ENCODE results near the gene KRT81.
"Not testable (repeated sequence)": the region's sequence is repeated elsewhere in the genome, so short reads cannot be mapped to it uniquely, and the experiment has no call there.

The KRT81 gene

DNA sequence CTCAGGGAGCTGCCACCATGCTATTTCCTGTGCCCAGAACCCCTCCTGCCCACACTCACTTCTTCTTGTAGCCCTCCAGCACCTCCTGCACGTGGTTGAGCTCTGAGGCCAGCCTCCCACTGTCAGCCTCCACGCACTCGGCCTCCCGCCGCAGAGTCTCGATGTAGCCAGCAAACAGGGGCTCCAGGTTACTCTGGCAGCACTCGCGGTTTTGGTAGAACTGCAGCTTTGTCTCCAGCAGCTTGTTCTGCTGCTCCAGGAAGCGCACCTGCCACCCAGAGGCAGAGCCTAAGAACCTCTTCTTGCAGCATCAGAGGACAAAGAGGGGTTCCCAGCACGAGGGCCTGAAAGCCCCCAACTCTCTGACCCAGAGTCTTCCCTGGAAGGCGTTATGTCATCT, 27.8 kb upstream of the KRT81 start:
- no peak for DNase-seq (ENCODE audit: low read depth, low spot score)
- no peak overlapping the region for H3K4me3 ChIP-seq (ENCODE audit: low read depth, low read length)
- TF ChIP-seq, protein P1, sequence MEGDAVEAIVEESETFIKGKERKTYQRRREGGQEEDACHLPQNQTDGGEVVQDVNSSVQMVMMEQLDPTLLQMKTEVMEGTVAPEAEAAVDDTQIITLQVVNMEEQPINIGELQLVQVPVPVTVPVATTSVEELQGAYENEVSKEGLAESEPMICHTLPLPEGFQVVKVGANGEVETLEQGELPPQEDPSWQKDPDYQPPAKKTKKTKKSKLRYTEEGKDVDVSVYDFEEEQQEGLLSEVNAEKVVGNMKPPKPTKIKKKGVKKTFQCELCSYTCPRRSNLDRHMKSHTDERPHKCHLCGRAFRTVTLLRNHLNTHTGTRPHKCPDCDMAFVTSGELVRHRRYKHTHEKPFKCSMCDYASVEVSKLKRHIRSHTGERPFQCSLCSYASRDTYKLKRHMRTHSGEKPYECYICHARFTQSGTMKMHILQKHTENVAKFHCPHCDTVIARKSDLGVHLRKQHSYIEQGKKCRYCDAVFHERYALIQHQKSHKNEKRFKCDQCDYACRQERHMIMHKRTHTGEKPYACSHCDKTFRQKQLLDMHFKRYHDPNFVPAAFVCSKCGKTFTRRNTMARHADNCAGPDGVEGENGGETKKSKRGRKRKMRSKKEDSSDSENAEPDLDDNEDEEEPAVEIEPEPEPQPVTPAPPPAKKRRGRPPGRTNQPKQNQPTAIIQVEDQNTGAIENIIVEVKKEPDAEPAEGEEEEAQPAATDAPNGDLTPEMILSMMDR (IDR thresholded peaks at IDR 0.05; ENCODE audit: low read depth, low read length) = no peak
- in situ Hi-C loops (cut with HindIII; ENCODE audit: low sequenced_read_pairs) = no loop called here

- no peak overlapping the region for H3K4me3 ChIP-seq (ENCODE audit: low read depth, low read length)
- TF ChIP-seq, protein P1 (IDR thresholded peaks at IDR 0.05; ENCODE audit: low read depth, low read length) = no peak
- DNase-seq (ENCODE audit: low read depth, low spot score) = no peak
- in situ Hi-C loops (cut with HindIII; ENCODE audit: low sequenced_read_pairs) = no loop called here
Measured at GRCh38 chr12:52318241-52318990, 27.1 kb upstream of the KRT81 start.

DNA sequence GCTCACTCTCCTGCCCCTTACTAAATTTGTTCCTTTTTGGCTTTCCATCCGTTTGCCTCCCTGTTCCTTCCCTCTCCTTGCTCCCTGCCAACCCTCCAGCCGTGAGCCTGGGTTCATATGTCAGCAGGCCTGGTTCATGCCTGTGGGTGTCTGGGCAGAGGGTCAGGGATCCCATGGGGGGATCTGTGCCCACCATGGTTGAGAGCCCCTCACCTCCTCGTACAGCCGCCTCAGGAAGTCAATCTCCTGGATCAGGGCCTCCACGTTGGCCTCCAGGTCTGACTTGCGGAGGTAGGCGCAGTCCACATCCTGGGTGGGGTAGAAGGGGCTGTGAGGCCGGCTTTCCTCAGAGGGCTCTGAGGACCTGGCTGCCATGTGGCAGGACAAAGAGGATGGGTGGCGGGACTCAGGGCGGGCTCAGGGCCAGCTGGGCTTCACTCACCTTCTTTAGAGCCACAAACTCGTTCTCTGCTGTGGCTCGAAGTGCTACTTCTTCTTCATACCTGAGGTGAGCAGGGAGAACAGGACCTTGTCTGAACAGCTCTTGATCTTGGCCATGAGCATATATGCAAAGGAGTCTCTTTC, 26.2 kb upstream of the KRT81 start:
- TF ChIP-seq, protein P1 (IDR thresholded peaks at IDR 0.05; ENCODE audit: low read depth, low read length) = no peak
- in situ Hi-C loops (cut with HindIII; ENCODE audit: low sequenced_read_pairs) = no loop called here

DNA sequence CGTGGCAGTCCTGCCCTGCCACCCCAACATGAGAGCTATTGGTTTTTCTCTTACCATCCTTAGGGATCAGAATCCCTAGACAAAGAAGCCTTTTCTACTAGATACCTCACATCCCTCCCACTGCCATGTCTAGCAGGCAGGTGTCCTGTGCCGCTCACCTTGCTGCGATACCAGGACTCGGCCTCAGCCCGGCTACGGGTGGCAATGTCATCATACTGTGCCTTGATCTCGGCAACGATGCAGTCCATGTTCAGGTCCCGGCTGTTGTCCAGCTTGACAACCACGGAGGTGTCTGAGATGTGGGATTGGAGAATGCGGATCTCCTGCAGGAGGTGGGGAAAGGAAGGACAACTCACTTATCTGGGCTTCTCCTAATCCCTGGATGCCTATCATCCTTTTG, 25.4 kb upstream of the KRT81 start:
- no peak for DNase-seq (ENCODE audit: low read depth, low spot score)
- in situ Hi-C loops (cut with HindIII; ENCODE audit: low sequenced_read_pairs) = no loop called here
- no peak overlapping the region for H3K4me3 ChIP-seq (ENCODE audit: low read depth, low read length)
- TF ChIP-seq, protein P1 (IDR thresholded peaks at IDR 0.05; ENCODE audit: low read depth, low read length) = no peak

More for the DNA sequence above, 26.2 kb upstream of the KRT81 start:
- no peak for DNase-seq (ENCODE audit: low read depth, low spot score)
- H3K4me3 ChIP-seq (ENCODE audit: low read depth, low read length) = no peak overlapping the region

DNA sequence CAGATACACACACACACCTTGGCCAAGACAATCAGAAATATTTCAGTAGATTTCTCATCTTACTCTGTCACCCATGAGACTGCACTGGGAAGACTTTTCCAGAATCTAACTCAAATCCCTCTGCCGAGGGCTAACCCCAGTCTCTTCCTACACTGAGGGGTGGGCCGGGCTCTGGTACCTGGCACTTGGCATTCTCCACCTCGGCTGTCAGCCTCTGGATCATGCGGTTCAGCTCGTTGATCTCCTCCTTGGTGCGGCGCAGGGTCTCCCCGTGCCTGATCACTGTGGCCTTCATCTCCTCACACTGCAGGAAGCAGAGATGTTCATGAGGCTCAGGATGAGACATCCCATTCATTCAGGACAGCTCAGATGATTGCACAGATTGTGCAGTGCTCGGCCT, 25.0 kb upstream of the KRT81 start:
- in situ Hi-C loops (cut with HindIII; ENCODE audit: low sequenced_read_pairs) = no loop called here
- no peak for DNase-seq (ENCODE audit: low read depth, low spot score)
- H3K4me3 ChIP-seq (ENCODE audit: low read depth, low read length) = no peak overlapping the region
- TF ChIP-seq, protein P1 (IDR thresholded peaks at IDR 0.05; ENCODE audit: low read depth, low read length) = no peak

GRCh38 chr12:52315721-52316120, 24.4 kb upstream of the KRT81 start:
- TF ChIP-seq, protein P1 (IDR thresholded peaks at IDR 0.05; ENCODE audit: low read depth, low read length) = peak; percentile 46
- DNase-seq (ENCODE audit: low read depth, low spot score); in situ Hi-C loops (cut with HindIII; ENCODE audit: low sequenced_read_pairs); H3K4me3 ChIP-seq (ENCODE audit: low read depth, low read length): not testable (repeated sequence)
